HEK293 (cell line): ENCODE measurements around the gene TSPAN10.

Experiments
- CTCF ChIA-PET: fragments of 350-600 bp; formaldehyde crosslinking; extraction: SDS; loops from one replicate; lab custom pipeline; 2021; ENCODE audit warnings: antibody characterized with exemption; lab: Yijun Ruan, JAX
- POLR2A ChIA-PET: fragments of 300-600 bp; formaldehyde crosslinking; extraction: SDS; loops from one replicate; lab custom pipeline; 2020; ENCODE audit warnings: antibody characterized with exemption, inconsistent platforms; lab: Yijun Ruan, JAX
- H3K27ac ChIP-seq: fragments of 200-500 bp; sonication (Bioruptor generic); 2 replicates; pipeline ENCODE4 v1.5.1; 2014; ENCODE audit warnings: low read depth, low read length, control low read depth, inconsistent platforms; ENCODE audit errors: extremely low read depth
- H3K36me3 ChIP-seq, 2 experiments: fragments of 200-500 bp in 1 of 2; sonication (Bioruptor generic) in 1 of 2; 1 replicate in 1 of 2; 2 replicates in 1 of 2; pipeline ENCODE4 v1.5.1; 2014 to 2017; ENCODE audit warnings: inconsistent platforms in 2 of 2, low read length in 2 of 2; ENCODE audit not compliant: control insufficient read depth in 2 of 2, insufficient read depth in 1 of 2
- H3K4me1 ChIP-seq: fragments of 200-500 bp; sonication (Bioruptor generic); 2 replicates; pipeline ENCODE4 v1.5.1; 2014; ENCODE audit warnings: mild to moderate bottlenecking, low read length, inconsistent platforms; ENCODE audit not compliant: control insufficient read depth, insufficient read depth
- H3K4me3 ChIP-seq: 2 replicates; pipeline ENCODE4 v1.5.1; 2011; ENCODE audit warnings: low read depth, mild to moderate bottlenecking, control low read depth, low read length, moderate library complexity
- H3K9me3 ChIP-seq: fragments of 200-500 bp; sonication (Bioruptor generic); 2 replicates; pipeline ENCODE4 v1.5.1; 2014; ENCODE audit warnings: low read depth, low read length, inconsistent platforms; ENCODE audit not compliant: control insufficient read depth, insufficient read depth
- GLIS2 ChIP-seq: fragments of 450-650 bp; formaldehyde crosslinking; IDR thresholded peaks from 2 replicates; pipeline ENCODE4 v1.5.1; 2016; ENCODE audit warnings: missing biosample characterization, missing genetic modification characterization
- MEIS1 ChIP-seq: sonication (generic); formaldehyde crosslinking; IDR thresholded peaks from 2 replicates; pipeline ENCODE4 v1.8.1; 2022; ENCODE audit warnings: missing genetic modification reagents, mild to moderate bottlenecking, borderline replicate concordance
- OVOL3 ChIP-seq: fragments of 450-650 bp; formaldehyde crosslinking; IDR thresholded peaks from 2 replicates; pipeline ENCODE4 v1.5.1; 2016; ENCODE audit warnings: missing biosample characterization, missing genetic modification characterization
- REPIN1 ChIP-seq: fragments of 450-650 bp; formaldehyde crosslinking; IDR thresholded peaks from 2 replicates; pipeline ENCODE4 v1.5.1; 2017; ENCODE audit warnings: missing biosample characterization, missing genetic modification characterization, low read depth
- SCRT2 ChIP-seq: fragments of 450-650 bp; formaldehyde crosslinking; IDR thresholded peaks from 2 replicates; pipeline ENCODE4 v1.5.1; 2016; ENCODE audit warnings: missing biosample characterization, missing genetic modification characterization
- SP7 ChIP-seq: fragments of 450-650 bp; formaldehyde crosslinking; IDR thresholded peaks from 2 replicates; pipeline ENCODE4 v1.5.1; 2016; ENCODE audit warnings: missing biosample characterization, missing genetic modification characterization
- ZBTB20 ChIP-seq: fragments of 450-650 bp; formaldehyde crosslinking; IDR thresholded peaks from 2 replicates; pipeline ENCODE4 v1.5.1; 2016; ENCODE audit warnings: missing biosample characterization, missing genetic modification characterization
- ZNF169 ChIP-seq: fragments of 450-650 bp; formaldehyde crosslinking; IDR thresholded peaks from 2 replicates; pipeline ENCODE4 v1.5.1; 2016; ENCODE audit warnings: missing biosample characterization, missing genetic modification characterization
- ZNF223 ChIP-seq: fragments of 450-650 bp; formaldehyde crosslinking; IDR thresholded peaks from 2 replicates; pipeline ENCODE4 v1.5.1; 2016; ENCODE audit warnings: missing biosample characterization, missing genetic modification characterization
- ZNF23 ChIP-seq: fragments of 450-650 bp; formaldehyde crosslinking; IDR thresholded peaks from 2 replicates; pipeline ENCODE4 v1.5.1; 2016; ENCODE audit warnings: missing biosample characterization, missing genetic modification characterization, borderline replicate concordance
- ZNF302 ChIP-seq: fragments of 450-650 bp; formaldehyde crosslinking; IDR thresholded peaks from 2 replicates; pipeline ENCODE4 v1.5.1; 2016; ENCODE audit warnings: missing biosample characterization, missing genetic modification characterization, low read depth
- ZNF354C ChIP-seq: fragments of 450-650 bp; formaldehyde crosslinking; IDR thresholded peaks from 2 replicates; pipeline ENCODE4 v1.5.1; 2016; ENCODE audit warnings: missing biosample characterization, missing genetic modification characterization, low read depth, borderline replicate concordance
- ZNF394 ChIP-seq: fragments of 450-650 bp; formaldehyde crosslinking; IDR thresholded peaks from 2 replicates; pipeline ENCODE4 v1.5.1; 2016; ENCODE audit warnings: missing biosample characterization, missing genetic modification characterization, mild to moderate bottlenecking, moderate library complexity, borderline replicate concordance
- ZNF549 ChIP-seq: fragments of 450-650 bp; IDR thresholded peaks from 2 replicates; pipeline ENCODE4 v1.5.1; 2018; ENCODE audit warnings: missing biosample characterization, missing genetic modification characterization, mild to moderate bottlenecking, inconsistent platforms, moderate library complexity
- ZNF571 ChIP-seq: fragments of 450-650 bp; formaldehyde crosslinking; IDR thresholded peaks from 2 replicates; pipeline ENCODE4 v1.5.0; 2017; ENCODE audit warnings: missing biosample characterization, missing genetic modification characterization
- ZNF600 ChIP-seq: fragments of 450-650 bp; formaldehyde crosslinking; IDR thresholded peaks from 2 replicates; pipeline ENCODE4 v1.5.1; 2016; ENCODE audit warnings: missing biosample characterization, missing genetic modification characterization
- ZNF621 ChIP-seq: fragments of 450-650 bp; formaldehyde crosslinking; IDR thresholded peaks from 2 replicates; pipeline ENCODE4 v1.5.1; 2017; ENCODE audit warnings: missing biosample characterization, missing genetic modification characterization
- ZNF629 ChIP-seq: fragments of 450-650 bp; formaldehyde crosslinking; IDR thresholded peaks from 2 replicates; pipeline ENCODE4 v1.5.1; 2017; ENCODE audit warnings: missing biosample characterization, missing genetic modification characterization
- TF ChIP-seq, protein P1 (sequence below): fragments of 450-650 bp; formaldehyde crosslinking; IDR thresholded peaks from 2 replicates; pipeline ENCODE4; 2016; ENCODE audit warnings: missing biosample characterization, missing genetic modification characterization
- TF ChIP-seq, protein P2 (sequence below): fragments of 450-650 bp; formaldehyde crosslinking; IDR thresholded peaks from 2 replicates; pipeline ENCODE4 v1.5.1; 2016; ENCODE audit warnings: missing biosample characterization, missing genetic modification characterization
- TF ChIP-seq, protein P3 (sequence below): fragments of 450-650 bp; formaldehyde crosslinking; IDR thresholded peaks from 2 replicates; pipeline ENCODE4 v1.5.1; 2016; ENCODE audit warnings: missing biosample characterization, missing genetic modification characterization

The TSPAN10 gene

GRCh38 chr17:81695211-81695610 lies 58.2 kb downstream of the TSPAN10 start:
- no peak overlapping the region for H3K4me3 ChIP-seq
- no peak for TF ChIP-seq ZNF23 (tag by site-specific recombination)
- CTCF ChIA-PET = interaction anchor here (1.0 kb wide), 1 partner anchor 19 kb away, joined by 6 read pairs; no protein-coding TSS in a partner anchor
- POLR2A ChIA-PET = interaction anchor here (1.2 to 2.7 kb wide), 3 partner anchors 10 to 13 kb away, joined by 3 to 16 read pairs (median 9); partner anchors contain the start of genes ARL16 and HGS
- H3K9me3 ChIP-seq = no peaks in the 10 kb centered on the region
- H3K4me1 ChIP-seq = no peaks in the 10 kb centered on the region
- H3K36me3 ChIP-seq = peaks cover 36 to 95% of the 10 kb centered on the region in 2 experiments
- no peak overlapping the region for H3K27ac ChIP-seq

DNA sequence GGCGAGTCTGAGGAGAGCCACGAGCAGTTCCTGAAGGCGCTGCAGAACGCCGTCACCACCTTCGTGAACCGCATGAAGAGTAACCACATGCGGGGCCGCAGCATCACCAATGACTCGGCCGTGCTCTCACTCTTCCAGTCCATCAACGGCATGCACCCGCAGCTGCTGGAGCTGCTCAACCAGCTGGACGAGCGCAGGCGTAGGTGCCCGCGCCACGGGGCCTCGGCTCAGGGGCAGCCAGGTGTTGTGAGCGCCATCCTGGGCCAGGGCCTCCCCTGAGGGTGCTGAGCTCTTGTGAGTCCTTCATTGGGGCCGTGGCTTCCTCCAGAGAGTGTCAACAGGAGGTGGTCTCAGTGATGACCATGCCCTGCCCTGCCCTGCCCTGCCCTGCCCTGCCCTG lies 58.8 kb downstream of the TSPAN10 start:
- POLR2A ChIA-PET = interaction anchor here (1.2 to 2.7 kb wide), 3 partner anchors 10 to 13 kb away, joined by 3 to 16 read pairs (median 9); partner anchors contain the start of genes ARL16 and HGS

GRCh38 chr17:81696218-81696941 lies 59.4 kb downstream of the TSPAN10 start:
- H3K4me3 ChIP-seq = no peak overlapping the region
- 0 out of 2 replicates have a peak overlapping the region, but pooled peaks have one; percentile 24 for H3K27ac ChIP-seq
- ChIA-PET CTCF (interaction anchor here (0.7 kb wide), 1 partner anchor 186 kb away, joined by 3 read pairs; no protein-coding TSS in a partner anchor), POLR2A (interaction anchor here (1.2 to 2.7 kb wide), 5 partner anchors 11 to 15 kb away, joined by 3 to 16 read pairs (median 8); partner anchors contain the start of genes ARL16 and HGS)
- peaks cover 4% of the 10 kb centered on the region; the same call in 1 of the 2 replicates for H3K4me1 ChIP-seq
- peaks cover 36 to 95% of the 10 kb centered on the region in 2 experiments for H3K36me3 ChIP-seq
- no peaks in the 10 kb centered on the region for H3K9me3 ChIP-seq
- TF ChIP-seq REPIN1 (tag by site-specific recombination) (no peak), ZNF354C (tag by site-specific recombination) (no peak), ZNF600 (peak; percentile 17; the same call in 1 of the 2 replicates), OVOL3 (tag by site-specific recombination) (no peak), ZNF549 (tag by site-specific recombination) (no peak), SP7 (tag by site-specific recombination) (no peak), ZNF223 (no peak), ZNF169 (tag by site-specific recombination) (no peak), MEIS1 (no peak), SCRT2 (tag by site-specific recombination) (no peak), ZNF629 (no peak), ZNF621 (no peak), GLIS2 (tag by site-specific recombination) (no peak), ZNF571 (no peak), ZNF302 (no peak), ZNF394 (tag by site-specific recombination) (peak; percentile 60; the same call in 1 of the 2 replicates)
- TF ChIP-seq, protein P1, sequence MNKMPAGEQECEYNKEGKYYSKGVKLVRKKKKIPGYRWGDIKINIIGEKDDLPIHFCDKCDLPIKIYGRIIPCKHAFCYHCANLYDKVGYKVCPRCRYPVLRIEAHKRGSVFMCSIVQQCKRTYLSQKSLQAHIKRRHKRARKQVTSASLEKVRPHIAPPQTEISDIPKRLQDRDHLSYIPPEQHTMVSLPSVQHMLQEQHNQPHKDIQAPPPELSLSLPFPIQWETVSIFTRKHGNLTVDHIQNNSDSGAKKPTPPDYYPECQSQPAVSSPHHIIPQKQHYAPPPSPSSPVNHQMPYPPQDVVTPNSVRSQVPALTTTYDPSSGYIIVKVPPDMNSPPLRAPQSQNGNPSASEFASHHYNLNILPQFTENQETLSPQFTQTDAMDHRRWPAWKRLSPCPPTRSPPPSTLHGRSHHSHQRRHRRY = no peak
- TF ChIP-seq, protein P2, sequence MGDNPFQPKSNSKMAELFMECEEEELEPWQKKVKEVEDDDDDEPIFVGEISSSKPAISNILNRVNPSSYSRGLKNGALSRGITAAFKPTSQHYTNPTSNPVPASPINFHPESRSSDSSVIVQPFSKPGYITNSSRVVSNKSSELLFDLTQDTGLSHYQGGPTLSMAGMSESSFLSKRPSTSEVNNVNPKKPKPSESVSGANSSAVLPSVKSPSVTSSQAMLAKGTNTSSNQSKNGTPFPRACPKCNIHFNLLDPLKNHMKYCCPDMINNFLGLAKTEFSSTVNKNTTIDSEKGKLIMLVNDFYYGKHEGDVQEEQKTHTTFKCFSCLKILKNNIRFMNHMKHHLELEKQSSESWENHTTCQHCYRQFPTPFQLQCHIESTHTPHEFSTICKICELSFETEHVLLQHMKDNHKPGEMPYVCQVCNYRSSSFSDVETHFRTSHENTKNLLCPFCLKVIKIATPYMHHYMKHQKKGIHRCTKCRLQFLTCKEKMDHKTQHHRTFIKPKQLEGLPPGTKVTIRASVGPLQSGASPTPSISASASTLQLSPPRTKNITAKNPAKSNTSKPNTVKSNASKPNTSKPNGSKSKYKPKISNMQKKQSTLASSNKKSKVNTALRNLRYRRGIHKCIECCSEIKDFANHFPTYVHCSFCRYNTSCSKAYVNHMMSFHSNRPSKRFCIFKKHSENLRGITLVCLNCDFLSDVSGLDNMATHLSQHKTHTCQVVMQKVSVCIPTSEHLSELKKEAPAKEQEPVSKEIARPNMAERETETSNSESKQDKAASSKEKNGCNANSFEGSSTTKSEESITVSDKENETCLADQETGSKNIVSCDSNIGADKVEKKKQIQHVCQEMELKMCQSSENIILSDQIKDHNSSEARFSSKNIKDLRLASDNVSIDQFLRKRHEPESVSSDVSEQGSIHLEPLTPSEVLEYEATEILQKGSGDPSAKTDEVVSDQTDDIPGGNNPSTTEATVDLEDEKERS (tag by site-specific recombination) = no peak

More for the DNA sequence above, 58.8 kb downstream of the TSPAN10 start:
- TF ChIP-seq, protein P3, sequence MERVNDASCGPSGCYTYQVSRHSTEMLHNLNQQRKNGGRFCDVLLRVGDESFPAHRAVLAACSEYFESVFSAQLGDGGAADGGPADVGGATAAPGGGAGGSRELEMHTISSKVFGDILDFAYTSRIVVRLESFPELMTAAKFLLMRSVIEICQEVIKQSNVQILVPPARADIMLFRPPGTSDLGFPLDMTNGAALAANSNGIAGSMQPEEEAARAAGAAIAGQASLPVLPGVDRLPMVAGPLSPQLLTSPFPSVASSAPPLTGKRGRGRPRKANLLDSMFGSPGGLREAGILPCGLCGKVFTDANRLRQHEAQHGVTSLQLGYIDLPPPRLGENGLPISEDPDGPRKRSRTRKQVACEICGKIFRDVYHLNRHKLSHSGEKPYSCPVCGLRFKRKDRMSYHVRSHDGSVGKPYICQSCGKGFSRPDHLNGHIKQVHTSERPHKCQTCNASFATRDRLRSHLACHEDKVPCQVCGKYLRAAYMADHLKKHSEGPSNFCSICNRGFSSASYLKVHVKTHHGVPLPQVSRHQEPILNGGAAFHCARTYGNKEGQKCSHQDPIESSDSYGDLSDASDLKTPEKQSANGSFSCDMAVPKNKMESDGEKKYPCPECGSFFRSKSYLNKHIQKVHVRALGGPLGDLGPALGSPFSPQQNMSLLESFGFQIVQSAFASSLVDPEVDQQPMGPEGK (tag by site-specific recombination) = no peak
- TF ChIP-seq ZNF600 (peak; percentile 39; the same call in 1 of the 2 replicates), ZBTB20 (tag by site-specific recombination) (no peak)
- Histone ChIP-seq H3K4me3 (no peak overlapping the region), H3K27ac (no peak overlapping the region), H3K36me3 (peaks cover 36 to 95% of the 10 kb centered on the region in 2 experiments), H3K9me3 (no peaks in the 10 kb centered on the region), H3K4me1 (no peaks in the 10 kb centered on the region)
- CTCF ChIA-PET = interaction anchor here (1.0 kb wide), 1 partner anchor 20 kb away, joined by 6 read pairs; no protein-coding TSS in a partner anchor
